Measurements from ENCODE around the gene NUTM2F.
"Not testable (repeated sequence)": the region's sequence is repeated elsewhere in the genome, so short reads cannot be mapped to it uniquely, and the experiment has no call there.

The NUTM2F gene

DNA sequence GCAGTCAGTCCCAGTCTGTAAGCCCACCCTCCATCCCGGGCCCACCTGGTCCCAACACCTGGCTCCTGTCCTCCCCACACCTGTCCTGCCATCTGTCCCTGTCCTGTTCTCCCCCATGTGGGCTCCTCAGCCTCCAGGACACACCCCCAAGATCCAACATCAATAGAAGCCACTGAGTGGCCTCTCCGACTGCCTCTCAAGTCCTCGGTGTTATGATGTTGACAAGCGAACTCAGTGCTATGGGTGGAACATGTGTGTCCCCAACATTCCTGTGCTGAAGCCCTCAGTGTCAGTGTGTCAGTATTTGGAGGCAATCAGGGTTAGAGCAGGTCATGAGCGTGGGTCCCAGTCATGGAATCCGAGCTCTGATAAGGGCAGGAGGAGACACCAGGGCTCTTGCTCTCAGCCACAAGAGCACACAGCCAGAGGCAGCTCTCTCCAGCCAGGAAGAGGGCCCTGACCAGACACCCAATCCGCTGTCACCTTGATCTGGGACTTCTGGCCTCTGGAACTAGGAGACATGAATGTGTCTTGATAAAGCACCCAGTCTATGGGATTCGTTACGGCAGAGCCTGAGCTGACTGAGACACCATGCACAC lies 6.0 kb downstream of the NUTM2F start:
- not testable (repeated sequence) for DNase-seq (ENCODE audit: low read depth); H3K4me3 ChIP-seq (ENCODE audit: low read depth, low read length)

DNA sequence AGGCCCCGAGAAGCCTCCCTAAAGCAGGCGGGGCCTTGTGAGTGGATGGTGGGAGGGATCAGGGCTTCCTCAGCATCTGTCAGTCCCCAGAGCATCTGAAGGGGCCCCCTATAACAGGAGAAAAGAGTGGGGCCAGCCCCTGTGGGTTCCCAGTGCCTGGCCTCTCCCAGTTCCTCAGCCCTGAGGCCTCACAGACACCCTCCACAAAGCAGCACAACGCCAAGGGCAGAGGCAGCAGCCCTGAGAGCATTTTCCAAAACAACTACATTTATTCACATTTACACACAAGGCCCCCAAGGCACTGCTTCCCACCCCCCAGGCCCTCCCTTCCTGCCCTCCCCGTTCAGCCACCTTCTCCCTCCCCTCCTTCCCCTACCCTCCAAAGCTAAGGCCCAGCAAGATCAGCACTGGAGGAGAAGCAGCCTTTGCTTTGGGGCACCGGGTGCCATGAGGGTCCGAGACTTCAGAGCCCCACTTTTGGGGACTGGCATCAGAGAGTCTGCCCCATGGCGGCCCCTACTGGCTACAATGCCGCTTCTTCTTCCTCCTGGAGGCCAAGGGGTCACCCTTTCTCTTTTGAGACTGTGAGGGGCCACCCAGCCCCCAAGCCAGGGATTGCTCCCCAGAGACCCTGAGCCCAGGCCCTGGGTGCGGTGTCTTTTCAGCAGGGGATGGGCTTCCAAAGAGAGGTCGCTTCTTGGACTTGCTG lies 10.3 kb downstream of the NUTM2F start:
- DNase-seq (ENCODE audit: low read depth); H3K4me3 ChIP-seq (ENCODE audit: low read depth, low read length): not testable (repeated sequence)

DNA sequence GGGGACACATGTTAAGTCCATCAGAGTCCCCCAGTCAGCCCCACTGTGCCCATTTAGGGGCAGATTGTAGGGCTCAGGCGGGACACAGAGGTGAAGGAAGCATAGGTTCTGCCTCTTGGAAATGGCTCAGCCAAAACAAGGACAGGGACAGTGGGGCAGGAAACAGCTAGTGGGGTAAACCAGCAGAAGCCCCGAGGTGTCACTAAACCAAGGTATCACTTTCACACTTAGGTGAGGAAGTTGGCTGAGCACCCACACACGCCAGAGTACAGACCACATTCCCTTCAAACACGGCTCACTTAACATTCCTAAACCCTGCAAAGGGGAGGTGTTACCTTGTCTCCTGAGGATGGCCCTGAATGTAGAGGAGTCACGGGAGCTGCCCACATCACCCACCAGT lies 12.2 kb downstream of the NUTM2F start:
- not testable (repeated sequence) for H3K4me3 ChIP-seq (ENCODE audit: low read depth, low read length); DNase-seq (ENCODE audit: low read depth)

DNA sequence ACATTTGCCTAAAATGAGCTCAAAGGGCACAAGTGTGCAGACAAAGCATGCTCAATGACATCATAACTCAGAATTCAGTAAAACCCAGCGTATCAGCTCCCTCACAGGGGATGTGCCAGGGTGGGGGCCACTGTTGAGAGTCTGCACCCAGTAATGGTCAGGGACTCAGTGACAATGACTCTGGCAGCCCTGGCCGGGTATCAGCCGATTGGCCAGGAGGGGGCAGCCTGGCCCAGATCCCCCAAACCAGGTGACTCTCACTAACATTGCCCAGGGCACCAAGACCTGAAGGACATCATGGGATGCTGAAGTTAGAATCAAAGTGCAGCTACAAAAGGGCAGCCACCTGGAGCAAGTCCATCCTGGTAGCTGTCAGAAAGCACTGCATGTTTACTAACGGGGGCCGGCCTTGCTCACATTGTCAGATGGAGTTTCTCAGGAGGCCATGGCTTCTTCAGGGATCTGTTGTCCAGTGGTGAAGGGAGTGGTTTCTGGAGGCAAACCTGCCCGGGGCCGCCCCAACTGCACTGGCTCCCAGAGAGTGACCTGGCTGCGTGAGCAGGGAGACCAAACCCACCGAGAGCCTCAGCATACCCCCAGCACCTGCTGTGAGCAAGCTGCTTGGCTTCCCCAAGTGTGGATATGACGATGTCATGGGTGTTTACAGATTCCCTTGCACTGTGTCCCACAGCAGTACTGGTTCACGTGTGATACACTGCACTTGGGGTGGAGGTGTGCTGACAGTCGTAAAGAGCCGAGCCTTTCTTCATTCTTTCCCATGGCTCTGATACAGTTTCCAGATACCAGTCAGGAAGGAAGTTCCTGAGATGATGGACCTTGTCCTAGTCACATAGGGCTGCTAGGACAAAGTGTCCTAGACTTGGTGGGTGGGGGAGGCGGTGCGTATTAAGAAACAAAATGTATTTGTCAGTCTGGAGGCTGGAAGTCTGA lies 13.1 kb downstream of the NUTM2F start:
- not testable (repeated sequence) for H3K4me3 ChIP-seq (ENCODE audit: low read depth, low read length); DNase-seq (ENCODE audit: low read depth)

DNA sequence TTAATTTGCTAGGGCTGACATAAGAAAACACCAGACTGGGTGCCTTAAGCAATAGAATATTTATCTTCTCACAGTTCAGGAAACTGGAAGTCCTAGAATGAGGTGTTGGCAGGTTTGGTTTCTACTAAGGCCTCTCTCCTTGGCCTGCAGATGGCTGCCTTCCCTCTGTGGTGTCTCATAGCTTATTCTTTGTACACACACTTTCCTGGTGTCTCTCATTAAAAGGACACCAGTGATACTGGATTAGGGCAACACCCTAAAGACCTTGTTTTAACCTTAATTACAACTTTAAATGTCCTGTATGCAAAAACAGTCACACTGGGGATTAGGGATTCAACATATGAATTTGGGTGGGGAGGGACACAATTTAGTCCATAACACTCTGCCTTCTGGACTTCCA lies 25.1 kb downstream of the NUTM2F start:
- TF ChIP-seq, protein P1, sequence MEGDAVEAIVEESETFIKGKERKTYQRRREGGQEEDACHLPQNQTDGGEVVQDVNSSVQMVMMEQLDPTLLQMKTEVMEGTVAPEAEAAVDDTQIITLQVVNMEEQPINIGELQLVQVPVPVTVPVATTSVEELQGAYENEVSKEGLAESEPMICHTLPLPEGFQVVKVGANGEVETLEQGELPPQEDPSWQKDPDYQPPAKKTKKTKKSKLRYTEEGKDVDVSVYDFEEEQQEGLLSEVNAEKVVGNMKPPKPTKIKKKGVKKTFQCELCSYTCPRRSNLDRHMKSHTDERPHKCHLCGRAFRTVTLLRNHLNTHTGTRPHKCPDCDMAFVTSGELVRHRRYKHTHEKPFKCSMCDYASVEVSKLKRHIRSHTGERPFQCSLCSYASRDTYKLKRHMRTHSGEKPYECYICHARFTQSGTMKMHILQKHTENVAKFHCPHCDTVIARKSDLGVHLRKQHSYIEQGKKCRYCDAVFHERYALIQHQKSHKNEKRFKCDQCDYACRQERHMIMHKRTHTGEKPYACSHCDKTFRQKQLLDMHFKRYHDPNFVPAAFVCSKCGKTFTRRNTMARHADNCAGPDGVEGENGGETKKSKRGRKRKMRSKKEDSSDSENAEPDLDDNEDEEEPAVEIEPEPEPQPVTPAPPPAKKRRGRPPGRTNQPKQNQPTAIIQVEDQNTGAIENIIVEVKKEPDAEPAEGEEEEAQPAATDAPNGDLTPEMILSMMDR (conservative IDR thresholded peaks at IDR 0.05; ENCODE audit: low read depth, low read length), result no peak
- no peak overlapping the region for H3K4me3 ChIP-seq (ENCODE audit: low read depth, low read length)
- DNase-seq (ENCODE audit: low read depth), result no peak

DNA sequence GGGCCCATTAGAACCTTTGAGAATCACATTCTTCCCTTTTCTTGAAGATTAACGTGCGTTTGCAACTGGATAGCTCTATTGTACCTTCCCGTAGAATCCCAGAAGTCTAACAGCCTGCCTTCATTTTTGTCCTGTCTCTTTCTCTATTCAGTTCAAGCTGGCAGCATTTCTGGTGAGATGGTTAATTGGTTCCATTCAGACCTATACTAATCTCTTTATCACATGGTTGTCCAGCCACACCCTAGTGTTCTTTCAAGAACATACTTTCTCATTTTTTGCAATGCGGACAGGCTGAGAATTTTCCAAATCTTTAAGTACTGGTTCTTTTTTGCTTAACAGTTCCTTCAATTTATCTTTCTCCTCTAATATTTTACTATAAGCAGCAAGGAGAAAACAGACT lies 26.0 kb downstream of the NUTM2F start:
- no peak overlapping the region for H3K4me3 ChIP-seq (ENCODE audit: low read depth, low read length)
- TF ChIP-seq, protein P1 (conservative IDR thresholded peaks at IDR 0.05; ENCODE audit: low read depth, low read length), result no peak
- no peak for DNase-seq (ENCODE audit: low read depth)

DNA sequence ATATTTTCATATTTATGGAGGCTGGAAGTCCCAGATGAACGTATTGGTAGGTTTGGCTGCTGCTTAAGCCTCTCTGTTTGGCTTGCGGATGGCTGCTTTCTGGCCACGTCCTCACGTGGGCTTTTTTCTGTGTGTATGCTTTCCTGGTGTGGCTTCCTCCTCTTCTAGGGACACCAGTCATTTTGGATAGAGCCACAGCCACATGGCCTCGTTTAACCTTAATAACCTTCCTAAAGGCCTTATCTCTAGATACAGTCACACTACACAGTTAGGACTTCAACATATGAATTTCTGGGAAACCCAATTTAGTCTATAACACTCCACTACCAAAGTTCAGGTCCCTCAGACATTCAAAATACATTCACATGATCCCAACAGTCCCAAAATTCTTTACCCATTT lies 26.9 kb downstream of the NUTM2F start:
- no peak overlapping the region for H3K4me3 ChIP-seq (ENCODE audit: low read depth, low read length)
- DNase-seq (ENCODE audit: low read depth), result no peak
- TF ChIP-seq, protein P1 (conservative IDR thresholded peaks at IDR 0.05; ENCODE audit: low read depth, low read length), result no peak

DNA sequence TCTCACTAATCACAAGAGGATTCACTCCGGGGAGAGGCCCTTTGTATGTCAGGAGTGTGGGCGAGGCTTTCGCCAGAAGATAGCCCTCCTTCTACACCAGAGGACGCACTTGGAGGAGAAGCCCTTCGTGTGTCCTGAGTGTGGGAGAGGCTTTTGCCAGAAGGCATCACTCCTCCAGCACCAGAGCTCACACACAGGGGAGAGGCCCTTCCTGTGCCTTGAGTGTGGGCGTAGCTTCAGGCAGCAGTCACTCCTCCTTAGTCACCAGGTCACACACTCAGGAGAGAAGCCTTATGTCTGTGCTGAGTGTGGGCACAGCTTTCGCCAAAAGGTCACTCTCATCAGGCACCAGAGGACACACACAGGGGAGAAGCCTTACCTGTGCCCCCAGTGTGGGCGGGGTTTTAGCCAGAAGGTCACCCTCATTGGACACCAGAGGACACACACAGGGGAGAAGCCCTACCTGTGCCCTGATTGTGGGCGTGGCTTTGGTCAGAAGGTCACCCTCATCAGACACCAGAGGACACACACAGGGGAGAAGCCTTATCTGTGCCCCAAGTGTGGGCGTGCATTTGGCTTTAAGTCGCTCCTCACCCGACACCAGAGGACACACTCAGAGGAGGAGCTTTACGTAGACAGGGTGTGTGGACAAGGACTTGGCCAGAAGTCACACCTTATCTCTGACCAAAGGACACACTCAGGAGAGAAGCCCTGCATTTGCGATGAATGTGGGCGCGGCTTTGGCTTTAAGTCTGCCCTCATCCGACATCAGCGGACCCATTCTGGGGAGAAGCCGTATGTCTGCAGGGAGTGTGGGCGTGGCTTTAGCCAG lies 27.8 kb downstream of the NUTM2F start:
- no peak overlapping the region for H3K4me3 ChIP-seq (ENCODE audit: low read depth, low read length)
- TF ChIP-seq, protein P1 (conservative IDR thresholded peaks at IDR 0.05; ENCODE audit: low read depth, low read length), result no peak
- no peak for DNase-seq (ENCODE audit: low read depth)

Data from choroid plexus epithelial cell (primary cell).